GM23338 (cell line): ENCODE data around the gene ZBTB39. TPM values are rescaled to one million over a fixed set of nuclear protein-coding genes. Genes with fewer than 3 reads are reported as not detected.

Experiments
- ATAC-seq: fragments of 200-7000 bp; cut with Tn5 transposase; 3 replicates; pipeline ENCODE4 v1.9.1; 2020
- DNase-seq: peaks from one replicate; pipeline ENCODE4 v3.0.0-alpha.2; 2015; ENCODE audit warnings: low spot score
- H2AFZ ChIP-seq: fragments of 200-600 bp; sonication (generic); 2 replicates; pipeline ENCODE4 v1.8.0; 2016; ENCODE audit warnings: antibody characterized with exemption, mild to moderate bottlenecking, moderate library complexity
- H3F3A ChIP-seq: fragments of 200-600 bp; sonication (generic); replicated peaks from 2 replicates; pipeline ENCODE4 v1.8.0; 2017; ENCODE audit warnings: antibody characterized with exemption, mixed run types, low read depth
- H3K27ac ChIP-seq: fragments of 200-600 bp; sonication (generic); 2 replicates; pipeline ENCODE4 v1.6.1; 2016; ENCODE audit warnings: low read depth
- H3K27me3 ChIP-seq: fragments of 200-600 bp; sonication (generic); 2 replicates; pipeline ENCODE4 v1.8.0; 2016; ENCODE audit warnings: mild to moderate bottlenecking, mixed run types, moderate library complexity; ENCODE audit not compliant: insufficient read depth
- H3K36me3 ChIP-seq: fragments of 200-600 bp; sonication (generic); 2 replicates; pipeline ENCODE4 v1.8.0; 2016; ENCODE audit warnings: mild to moderate bottlenecking; ENCODE audit not compliant: insufficient read depth
- H3K4me1 ChIP-seq: fragments of 200-600 bp; sonication (generic); 2 replicates; pipeline ENCODE4 v1.8.0; 2016; ENCODE audit warnings: mild to moderate bottlenecking, moderate library complexity; ENCODE audit not compliant: insufficient read depth
- H3K4me2 ChIP-seq: fragments of 200-600 bp; sonication (generic); 2 replicates; pipeline ENCODE4 v1.7.1; 2017; ENCODE audit warnings: mixed run types
- H3K4me3 ChIP-seq: fragments of 200-600 bp; sonication (generic); 2 replicates; pipeline ENCODE4 v1.6.1; 2016; ENCODE audit warnings: mixed run types
- H3K79me2 ChIP-seq: fragments of 200-600 bp; sonication (generic); replicated peaks from 2 replicates; pipeline ENCODE4 v1.8.0; 2017; ENCODE audit warnings: mild to moderate bottlenecking; ENCODE audit not compliant: insufficient read depth
- H3K9me2 ChIP-seq: fragments of 200-600 bp; sonication (generic); 2 replicates; pipeline ENCODE4 v1.8.0; 2017; ENCODE audit not compliant: insufficient read depth
- H4K20me1 ChIP-seq: fragments of 200-600 bp; sonication (generic); replicated peaks from 2 replicates; pipeline ENCODE4 v1.8.0; 2017; ENCODE audit warnings: mild to moderate bottlenecking; ENCODE audit not compliant: insufficient read depth
- H3K27ac Mint-ChIP-seq: 2 replicates; pipeline ENCODE4 v1.8.0; 2020; ENCODE audit warnings: inconsistent platforms, mild to moderate bottlenecking, moderate library complexity, mixed read lengths
- H3K27me3 Mint-ChIP-seq: 3 replicates; pipeline ENCODE4 v1.8.0; 2022; ENCODE audit warnings: low read depth, mild to moderate bottlenecking, moderate library complexity, mixed read lengths, inconsistent platforms; ENCODE audit not compliant: insufficient read depth, poor library complexity
- H3K36me3 Mint-ChIP-seq: 3 replicates; pipeline ENCODE4 v1.8.0; 2021; ENCODE audit warnings: low read depth, mild to moderate bottlenecking, inconsistent platforms, moderate library complexity, mixed read lengths
- H3K4me1 Mint-ChIP-seq: 3 replicates; pipeline ENCODE4 v1.8.0; 2020; ENCODE audit warnings: mild to moderate bottlenecking, inconsistent platforms, mixed read lengths
- H3K4me3 Mint-ChIP-seq: 3 replicates; pipeline ENCODE4 v1.8.0; 2021; ENCODE audit warnings: moderate library complexity, mild to moderate bottlenecking, inconsistent platforms, mixed read lengths
- H3K9me3 Mint-ChIP-seq: 3 replicates; pipeline ENCODE4 v1.8.0; 2020; ENCODE audit warnings: moderate library complexity, mild to moderate bottlenecking, inconsistent platforms, mixed read lengths
- CREB1 ChIP-seq: fragments of 250-450 bp; sonication (Bioruptor Pico); IDR thresholded peaks from 2 replicates; pipeline ENCODE4 v1.5.0; 2020; ENCODE audit warnings: low read depth, mild to moderate bottlenecking, moderate library complexity
- EZH2 ChIP-seq: fragments of 200-600 bp; sonication (generic); IDR thresholded peaks from one replicate; pipeline ENCODE4 v1.8.0; 2017; ENCODE audit warnings: antibody characterized with exemption, mild to moderate bottlenecking, low read depth; ENCODE audit not compliant: unreplicated experiment
- ZNF114 ChIP-seq: fragments of 250-450 bp; sonication (Bioruptor Pico); IDR thresholded peaks from 2 replicates; pipeline ENCODE4 v1.5.0; 2020; ENCODE audit warnings: mild to moderate bottlenecking, moderate library complexity
- polyA plus RNA-seq: library from polyadenylated mRNA; unstranded; fragments of >200 nt; fragmentation: Nextera tagmentation; extraction: Ambion mirVana; gene quantifications from 2 replicates; pipeline ENCODE4 v1.2.1, GENCODE V29; 2016
- total RNA-seq: library from RNA; depleted of rRNA; stranded (reverse); fragments of >200 nt; shearing (Covaris generic); gene quantifications from 2 replicates; pipeline ENCODE4 v1.2.3, GENCODE V29; 2014
- TF ChIP-seq, protein P1 (sequence below): fragments of 250-450 bp; sonication (Bioruptor Pico); IDR thresholded peaks from 2 replicates; pipeline ENCODE4 v1.5.0; 2020; ENCODE audit warnings: mild to moderate bottlenecking, moderate library complexity
- TF ChIP-seq, protein P2 (sequence below), 2 experiments: fragments of 200-600 bp in 1 of 2; sonication (generic) in 1 of 2; conservative IDR thresholded peaks; 2 replicates each; pipeline versions ENCODE4 v1.5.1 to v1.6.1; 2016 to 2017; ENCODE audit warnings: antibody characterized with exemption in 2 of 2, low read depth in 2 of 2, mild to moderate bottlenecking in 2 of 2, moderate library complexity in 1 of 2

The ZBTB39 gene
- total and polyA plus RNA-seq, 2 experiments from 2014 or later: 6.6 to 26.7 TPM

DNA sequence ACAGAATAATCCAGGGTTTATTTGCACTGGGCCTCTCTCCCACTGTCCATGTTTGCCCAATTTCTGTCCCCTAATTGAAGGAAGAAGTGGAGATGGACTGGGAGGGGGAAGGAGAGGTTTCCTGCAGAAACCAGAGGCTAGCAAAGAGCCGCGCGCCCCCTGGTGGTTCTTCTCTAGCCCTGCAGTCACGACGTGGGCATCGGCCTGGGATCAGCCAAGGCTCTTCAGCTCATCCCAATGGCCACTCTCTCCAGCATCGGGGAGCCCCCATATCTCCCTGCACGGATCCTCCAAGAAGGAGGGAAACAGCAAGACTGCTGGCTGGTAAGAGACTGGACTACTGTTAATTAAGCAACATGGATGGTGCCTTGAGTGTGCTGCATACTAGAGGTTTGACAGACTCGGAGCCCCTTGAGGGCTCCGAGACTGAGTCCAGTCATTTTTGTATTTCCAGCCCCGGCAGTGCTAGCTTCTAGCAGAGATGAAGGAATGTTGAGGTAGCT lies 18.7 kb downstream of the ZBTB39 start:
- Histone ChIP-seq H3K36me3 (no peaks in the 10 kb centered on the region), H3K4me3 (no peak overlapping the region), H3F3A (no peaks in the 10 kb centered on the region), H3K27ac (no peak overlapping the region), H4K20me1 (no peaks in the 10 kb centered on the region), H3K4me1 (peaks cover 10% of the 10 kb centered on the region), H3K4me2 (peak overlapping the region; percentile 51; the same call in 1 of the 2 replicates), H3K9me2 (peaks cover 6% of the 10 kb centered on the region; the same call in 1 of the 2 replicates), H2AFZ (peak overlapping the region; percentile 4; the same call in 1 of the 2 replicates), H3K79me2 (no peaks in the 10 kb centered on the region), H3K27me3 (no peaks in the 10 kb centered on the region)
- Mint-ChIP-seq H3K4me3 (no peak overlapping the region), H3K27ac (no peak overlapping the region), H3K27me3 (peaks cover 10% of the 10 kb centered on the region), H3K9me3 (no peaks in the 10 kb centered on the region), H3K36me3 (no peaks in the 10 kb centered on the region), H3K4me1 (peaks cover 16% of the 10 kb centered on the region)
- DNase-seq (peak; percentile 94), ATAC-seq (peak; percentile 96)
- 0 out of 2 replicates have a peak, but pooled peaks have one; percentile 34 for TF ChIP-seq CREB1
- TF ChIP-seq, protein P1, sequence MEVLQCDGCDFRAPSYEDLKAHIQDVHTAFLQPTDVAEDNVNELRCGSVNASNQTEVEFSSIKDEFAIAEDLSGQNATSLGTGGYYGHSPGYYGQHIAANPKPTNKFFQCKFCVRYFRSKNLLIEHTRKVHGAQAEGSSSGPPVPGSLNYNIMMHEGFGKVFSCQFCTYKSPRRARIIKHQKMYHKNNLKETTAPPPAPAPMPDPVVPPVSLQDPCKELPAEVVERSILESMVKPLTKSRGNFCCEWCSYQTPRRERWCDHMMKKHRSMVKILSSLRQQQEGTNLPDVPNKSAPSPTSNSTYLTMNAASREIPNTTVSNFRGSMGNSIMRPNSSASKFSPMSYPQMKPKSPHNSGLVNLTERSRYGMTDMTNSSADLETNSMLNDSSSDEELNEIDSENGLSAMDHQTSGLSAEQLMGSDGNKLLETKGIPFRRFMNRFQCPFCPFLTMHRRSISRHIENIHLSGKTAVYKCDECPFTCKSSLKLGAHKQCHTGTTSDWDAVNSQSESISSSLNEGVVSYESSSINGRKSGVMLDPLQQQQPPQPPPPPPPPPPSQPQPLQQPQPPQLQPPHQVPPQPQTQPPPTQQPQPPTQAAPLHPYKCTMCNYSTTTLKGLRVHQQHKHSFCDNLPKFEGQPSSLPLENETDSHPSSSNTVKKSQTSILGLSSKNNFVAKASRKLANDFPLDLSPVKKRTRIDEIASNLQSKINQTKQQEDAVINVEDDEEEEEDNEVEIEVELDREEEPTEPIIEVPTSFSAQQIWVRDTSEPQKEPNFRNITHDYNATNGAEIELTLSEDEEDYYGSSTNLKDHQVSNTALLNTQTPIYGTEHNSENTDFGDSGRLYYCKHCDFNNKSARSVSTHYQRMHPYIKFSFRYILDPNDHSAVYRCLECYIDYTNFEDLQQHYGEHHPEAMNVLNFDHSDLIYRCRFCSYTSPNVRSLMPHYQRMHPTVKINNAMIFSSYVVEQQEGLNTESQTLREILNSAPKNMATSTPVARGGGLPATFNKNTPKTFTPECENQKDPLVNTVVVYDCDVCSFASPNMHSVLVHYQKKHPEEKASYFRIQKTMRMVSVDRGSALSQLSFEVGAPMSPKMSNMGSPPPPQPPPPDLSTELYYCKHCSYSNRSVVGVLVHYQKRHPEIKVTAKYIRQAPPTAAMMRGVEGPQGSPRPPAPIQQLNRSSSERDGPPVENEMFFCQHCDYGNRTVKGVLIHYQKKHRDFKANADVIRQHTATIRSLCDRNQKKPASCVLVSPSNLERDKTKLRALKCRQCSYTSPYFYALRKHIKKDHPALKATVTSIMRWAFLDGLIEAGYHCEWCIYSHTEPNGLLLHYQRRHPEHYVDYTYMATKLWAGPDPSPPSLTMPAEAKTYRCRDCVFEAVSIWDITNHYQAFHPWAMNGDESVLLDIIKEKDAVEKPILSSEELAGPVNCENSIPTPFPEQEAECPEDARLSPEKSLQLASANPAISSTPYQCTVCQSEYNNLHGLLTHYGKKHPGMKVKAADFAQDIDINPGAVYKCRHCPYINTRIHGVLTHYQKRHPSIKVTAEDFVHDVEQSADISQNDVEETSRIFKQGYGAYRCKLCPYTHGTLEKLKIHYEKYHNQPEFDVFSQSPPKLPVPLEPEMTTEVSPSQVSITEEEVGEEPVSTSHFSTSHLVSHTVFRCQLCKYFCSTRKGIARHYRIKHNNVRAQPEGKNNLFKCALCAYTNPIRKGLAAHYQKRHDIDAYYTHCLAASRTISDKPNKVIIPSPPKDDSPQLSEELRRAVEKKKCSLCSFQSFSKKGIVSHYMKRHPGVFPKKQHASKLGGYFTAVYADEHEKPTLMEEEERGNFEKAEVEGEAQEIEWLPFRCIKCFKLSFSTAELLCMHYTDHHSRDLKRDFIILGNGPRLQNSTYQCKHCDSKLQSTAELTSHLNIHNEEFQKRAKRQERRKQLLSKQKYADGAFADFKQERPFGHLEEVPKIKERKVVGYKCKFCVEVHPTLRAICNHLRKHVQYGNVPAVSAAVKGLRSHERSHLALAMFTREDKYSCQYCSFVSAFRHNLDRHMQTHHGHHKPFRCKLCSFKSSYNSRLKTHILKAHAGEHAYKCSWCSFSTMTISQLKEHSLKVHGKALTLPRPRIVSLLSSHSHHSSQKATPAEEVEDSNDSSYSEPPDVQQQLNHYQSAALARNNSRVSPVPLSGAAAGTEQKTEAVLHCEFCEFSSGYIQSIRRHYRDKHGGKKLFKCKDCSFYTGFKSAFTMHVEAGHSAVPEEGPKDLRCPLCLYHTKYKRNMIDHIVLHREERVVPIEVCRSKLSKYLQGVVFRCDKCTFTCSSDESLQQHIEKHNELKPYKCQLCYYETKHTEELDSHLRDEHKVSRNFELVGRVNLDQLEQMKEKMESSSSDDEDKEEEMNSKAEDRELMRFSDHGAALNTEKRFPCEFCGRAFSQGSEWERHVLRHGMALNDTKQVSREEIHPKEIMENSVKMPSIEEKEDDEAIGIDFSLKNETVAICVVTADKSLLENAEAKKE (CRISPR knock-in tag): peak; percentile 56; the same call in 1 of the 2 replicates
- 0 out of 2 replicates have a peak, but pooled peaks have one; percentile 56 for TF ChIP-seq ZNF114 (CRISPR knock-in tag)
- TF ChIP-seq EZH2: no peak
- TF ChIP-seq, protein P2, sequence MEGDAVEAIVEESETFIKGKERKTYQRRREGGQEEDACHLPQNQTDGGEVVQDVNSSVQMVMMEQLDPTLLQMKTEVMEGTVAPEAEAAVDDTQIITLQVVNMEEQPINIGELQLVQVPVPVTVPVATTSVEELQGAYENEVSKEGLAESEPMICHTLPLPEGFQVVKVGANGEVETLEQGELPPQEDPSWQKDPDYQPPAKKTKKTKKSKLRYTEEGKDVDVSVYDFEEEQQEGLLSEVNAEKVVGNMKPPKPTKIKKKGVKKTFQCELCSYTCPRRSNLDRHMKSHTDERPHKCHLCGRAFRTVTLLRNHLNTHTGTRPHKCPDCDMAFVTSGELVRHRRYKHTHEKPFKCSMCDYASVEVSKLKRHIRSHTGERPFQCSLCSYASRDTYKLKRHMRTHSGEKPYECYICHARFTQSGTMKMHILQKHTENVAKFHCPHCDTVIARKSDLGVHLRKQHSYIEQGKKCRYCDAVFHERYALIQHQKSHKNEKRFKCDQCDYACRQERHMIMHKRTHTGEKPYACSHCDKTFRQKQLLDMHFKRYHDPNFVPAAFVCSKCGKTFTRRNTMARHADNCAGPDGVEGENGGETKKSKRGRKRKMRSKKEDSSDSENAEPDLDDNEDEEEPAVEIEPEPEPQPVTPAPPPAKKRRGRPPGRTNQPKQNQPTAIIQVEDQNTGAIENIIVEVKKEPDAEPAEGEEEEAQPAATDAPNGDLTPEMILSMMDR (conservative IDR thresholded peaks at IDR 0.05; ENCODE audit: low read depth in 2 of 2): peak; percentile 91 to 95
